ENCODE results near the gene OR6C3.
"Not testable (repeated sequence)": the region's sequence is repeated elsewhere in the genome, so short reads cannot be mapped to it uniquely, and the experiment has no call there.

OR6C3 gene

GRCh38 chr12:55330446-55330845 lies at the start of gene OR6C3:
Gene OR6C3 (plus strand): TSS chr12:55330746. CDS start chr12:55331701, 955 bp downstream.
- DNase-seq (ENCODE audit: low read depth) = no peak
- no peak for TF ChIP-seq CTCF (IDR thresholded peaks at IDR 0.05; ENCODE audit: low read length, missing control alignments)
- no peak within 1 kb of the TSS for H3K4me3 ChIP-seq (replicated peaks; ENCODE audit: low read depth, low read length)

DNA sequence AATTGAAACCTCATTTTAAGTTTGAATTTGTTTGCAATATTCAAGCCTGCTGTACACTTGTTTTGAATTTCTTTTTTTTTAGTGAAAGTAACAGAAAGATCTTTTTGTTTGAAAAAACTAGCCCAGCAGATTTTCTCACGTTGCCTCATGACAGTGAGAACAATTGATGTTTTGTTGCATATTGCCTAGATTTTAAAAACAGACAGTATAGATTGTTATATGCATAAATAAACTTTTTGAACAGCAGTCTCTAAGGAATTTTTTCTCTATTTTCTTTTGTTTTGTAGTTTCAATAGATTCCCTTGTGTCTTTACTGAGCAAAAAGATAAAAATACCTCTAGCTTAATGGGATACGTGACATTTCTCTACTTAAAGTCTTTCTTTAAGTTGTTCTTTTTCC lies 49.6 kb upstream of the OR6C3 start:
- no peak for DNase-seq (ENCODE audit: low read depth)
- TF ChIP-seq CTCF (IDR thresholded peaks at IDR 0.05; ENCODE audit: low read length, missing control alignments) = no peak
- no peak overlapping the region for H3K4me3 ChIP-seq (replicated peaks; ENCODE audit: low read depth, low read length)

DNA sequence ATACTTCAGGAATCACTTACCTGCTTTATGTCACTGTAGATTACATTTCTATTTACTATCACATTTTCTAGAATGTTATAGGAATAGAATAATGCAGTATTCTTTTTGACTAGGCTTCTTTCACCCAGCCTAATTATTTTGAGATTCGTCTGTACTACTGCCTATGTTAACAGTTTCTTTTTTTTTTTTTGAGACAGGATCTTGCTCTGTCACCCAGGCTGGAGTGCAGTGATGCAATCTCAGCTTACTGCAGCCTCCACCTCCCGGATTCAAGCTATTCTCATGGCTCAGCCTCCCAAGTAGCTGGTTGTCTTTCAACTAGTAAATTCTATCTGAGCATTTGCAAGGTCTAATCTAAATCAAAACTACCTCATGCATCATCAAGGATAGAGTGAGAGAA lies 40.5 kb upstream of the OR6C3 start:
- H3K4me3 ChIP-seq (replicated peaks; ENCODE audit: low read depth, low read length) = no peak overlapping the region
- TF ChIP-seq CTCF (IDR thresholded peaks at IDR 0.05; ENCODE audit: low read length, missing control alignments) = no peak
- DNase-seq (ENCODE audit: low read depth) = no peak

- no peak for TF ChIP-seq CTCF (IDR thresholded peaks at IDR 0.05; ENCODE audit: low read length, missing control alignments)
- H3K4me3 ChIP-seq (replicated peaks; ENCODE audit: low read depth, low read length) = no peak within 1 kb of the TSS
- no peak for DNase-seq (ENCODE audit: low read depth)
Measured at GRCh38 chr12:55296469-55296868, 34.1 kb upstream of the OR6C3 start, which contains the start of gene OR6C6. Gene OR6C6 (minus strand): TSS chr12:55296569. CDS start chr12:55295232, 1,337 bp downstream.

DNA sequence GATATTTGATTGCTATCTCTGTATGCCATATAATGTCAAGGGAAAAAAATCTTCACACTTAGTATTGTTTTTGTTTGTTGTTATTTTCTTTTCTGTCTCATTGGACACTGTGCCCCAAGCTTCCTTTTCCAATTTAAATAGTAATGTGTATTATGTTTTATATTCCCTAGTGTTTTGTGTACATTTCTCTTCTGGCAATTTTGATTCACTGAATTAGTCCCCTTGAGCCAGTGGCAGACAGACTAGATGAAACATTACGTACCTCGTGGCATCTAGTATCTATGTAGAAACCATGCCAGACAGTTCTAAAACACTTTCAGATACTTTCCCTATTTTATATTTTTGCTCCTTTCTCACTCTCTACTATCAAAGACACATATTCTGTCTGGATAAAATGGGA lies 16.5 kb upstream of the OR6C3 start, which contains the start of gene OR6C1:
OR6C1 (plus strand) TSS at position 301 of the 400 bp plus-strand sequence. CDS start 6,257 bp downstream, outside the sequence.
- TF ChIP-seq CTCF (IDR thresholded peaks at IDR 0.05; ENCODE audit: low read length, missing control alignments) = no peak
- no peak for DNase-seq (ENCODE audit: low read depth)
- no peak within 1 kb of the TSS for H3K4me3 ChIP-seq (replicated peaks; ENCODE audit: low read depth, low read length)

GRCh38 chr12:55320201-55320600 lies 10.3 kb upstream of the OR6C3 start:
- no peak for TF ChIP-seq CTCF (IDR thresholded peaks at IDR 0.05; ENCODE audit: low read length, missing control alignments)
- no peak for DNase-seq (ENCODE audit: low read depth)
- no peak overlapping the region for H3K4me3 ChIP-seq (replicated peaks; ENCODE audit: low read depth, low read length)

- not testable (repeated sequence) for DNase-seq (ENCODE audit: low read depth); H3K4me3 ChIP-seq (replicated peaks; ENCODE audit: low read depth, low read length)
Measured at GRCh38 chr12:55325801-55326200, 4.7 kb upstream of the OR6C3 start.
